HG03045 (cell line): ENCODE results near the gene SH3RF3.

Source experiments
- ATAC-seq: cut with Tn5 transposase; IDR thresholded peaks from one replicate; pipeline ENCODE4 v1.9.1; 2021; ENCODE audit warnings: mild to moderate bottlenecking, moderate library complexity; ENCODE audit not compliant: unreplicated experiment

The SH3RF3 gene

GRCh38 chr2:109199790-109200189 is 70.8 kb downstream of the SH3RF3 start:
- ATAC-seq = no peak

- no peak for ATAC-seq
Observed at GRCh38 chr2:109200616-109201464, 71.8 kb downstream of the SH3RF3 start.

GRCh38 chr2:109201465-109202327 is 72.7 kb downstream of the SH3RF3 start:
- ATAC-seq = no peak

GRCh38 chr2:109202486-109202885 is 73.5 kb downstream of the SH3RF3 start:
- ATAC-seq = no peak

GRCh38 chr2:109203246-109204011 is 74.4 kb downstream of the SH3RF3 start:
- ATAC-seq = no peak

GRCh38 chr2:109204412-109204811 is 75.4 kb downstream of the SH3RF3 start:
- ATAC-seq = no peak

GRCh38 chr2:109205447-109205846 is 76.4 kb downstream of the SH3RF3 start:
- ATAC-seq = no peak

- ATAC-seq = no peak
Observed at GRCh38 chr2:109206569-109207146, 77.7 kb downstream of the SH3RF3 start.

- ATAC-seq = no peak
Observed at GRCh38 chr2:109207176-109207575, 78.2 kb downstream of the SH3RF3 start.

- no peak for ATAC-seq
Observed at GRCh38 chr2:109208071-109208950, 79.3 kb downstream of the SH3RF3 start.

- no peak for ATAC-seq
Observed at GRCh38 chr2:109208951-109209335, 79.9 kb downstream of the SH3RF3 start.

- no peak for ATAC-seq
Observed at GRCh38 chr2:109209412-109209811, 80.4 kb downstream of the SH3RF3 start.

GRCh38 chr2:109209941-109210340 is 80.9 kb downstream of the SH3RF3 start:
- no peak for ATAC-seq

GRCh38 chr2:109210431-109211200 is 81.6 kb downstream of the SH3RF3 start:
- ATAC-seq = no peak

- no peak for ATAC-seq
Observed at GRCh38 chr2:109211315-109211714, 82.3 kb downstream of the SH3RF3 start.

- ATAC-seq = no peak
Observed at GRCh38 chr2:109212836-109213563, 84.0 kb downstream of the SH3RF3 start.

GRCh38 chr2:109213646-109214433 is 84.8 kb downstream of the SH3RF3 start:
- no peak for ATAC-seq
